Measurements from ENCODE around the gene DTD2.

DTD2 gene

GRCh38 chr14:31401369-31401932 is 55.9 kb downstream of the DTD2 start:
- H3K27me3 ChIP-seq (ENCODE audit: insufficient read depth, low read length) = no peaks in the 10 kb centered on the region
- H3K14ac ChIP-seq (ENCODE audit: low read length) = no peak overlapping the region
- no peaks in the 10 kb centered on the region for H3K9me3 ChIP-seq (ENCODE audit: insufficient read depth, low read depth, low read length)
- H4K91ac ChIP-seq (ENCODE audit: low read depth, low read length) = no peak overlapping the region
- H2BK5ac ChIP-seq (ENCODE audit: low read depth, low read length, poor library complexity) = no peak overlapping the region
- H2AK5ac ChIP-seq (ENCODE audit: low read length) = no peak overlapping the region
- H2BK120ac ChIP-seq (ENCODE audit: insufficient read depth, low read length, poor library complexity) = no peak overlapping the region
- H3K18ac ChIP-seq (ENCODE audit: low read length) = no peak overlapping the region
- no peaks in the 10 kb centered on the region for H3K4me1 ChIP-seq (ENCODE audit: control insufficient read depth in 1 of 2, insufficient read depth in 2 of 2, low read length in 2 of 2)
- H3K27ac ChIP-seq (ENCODE audit: low read depth, low read length) = no peak overlapping the region
- H2AFZ ChIP-seq (ENCODE audit: insufficient read depth, low read length, poor library complexity) = no peak overlapping the region
- WGBS (ENCODE audit: extremely low coverage, insufficient coverage, insufficient read length) = no CpG with 5 or more reads among the region's 3 CpGs
- H3K79me2 ChIP-seq (ENCODE audit: control insufficient read depth, insufficient read depth, low read length, poor library complexity) = peaks cover 2% of the 10 kb centered on the region
- no peak for DNase-seq
- no peak overlapping the region for H4K12ac ChIP-seq (ENCODE audit: low read depth, low read length)
- H3K36me3 ChIP-seq (ENCODE audit: control insufficient read depth in 1 of 2, insufficient read depth in 2 of 2, low read length in 2 of 2) = peaks cover 3 to 8% of the 10 kb centered on the region in 2 experiments
- no peaks in the 10 kb centered on the region for H3K79me1 ChIP-seq (ENCODE audit: low read length)
- H3K4me3 ChIP-seq (ENCODE audit: low read depth, low read length) = no peak overlapping the region
- H3K4me2 ChIP-seq (ENCODE audit: low read length) = no peak overlapping the region
- H3K4ac ChIP-seq (ENCODE audit: low read depth, low read length) = no peak overlapping the region
- no peak overlapping the region for H3K23ac ChIP-seq (ENCODE audit: low read length)
- no peak overlapping the region for H4K8ac ChIP-seq (ENCODE audit: low read depth, low read length)
- no peak overlapping the region for H2BK12ac ChIP-seq (ENCODE audit: low read length)
- no peak overlapping the region for H3K9ac ChIP-seq (ENCODE audit: low read length)

GRCh38 chr14:31400031-31400638 is 57.2 kb downstream of the DTD2 start:
- Histone ChIP-seq H4K8ac (ENCODE audit: low read depth, low read length) (no peak overlapping the region), H3K4ac (ENCODE audit: low read depth, low read length) (no peak overlapping the region), H3K4me1 (ENCODE audit: control insufficient read depth in 1 of 2, insufficient read depth in 2 of 2, low read length in 2 of 2) (no peaks in the 10 kb centered on the region), H2BK12ac (ENCODE audit: low read length) (no peak overlapping the region), H3K36me3 (ENCODE audit: control insufficient read depth in 1 of 2, insufficient read depth in 2 of 2, low read length in 2 of 2) (peaks cover 7% of the 10 kb centered on the region in 2 experiments), H3K79me1 (ENCODE audit: low read length) (no peaks in the 10 kb centered on the region), H4K12ac (ENCODE audit: low read depth, low read length) (no peak overlapping the region), H2BK5ac (ENCODE audit: low read depth, low read length, poor library complexity) (no peak overlapping the region), H3K4me3 (ENCODE audit: low read depth, low read length) (no peak overlapping the region), H3K9me3 (ENCODE audit: insufficient read depth, low read depth, low read length) (peaks cover 2% of the 10 kb centered on the region), H2BK120ac (ENCODE audit: insufficient read depth, low read length, poor library complexity) (no peak overlapping the region), H3K4me2 (ENCODE audit: low read length) (no peak overlapping the region), H3K79me2 (ENCODE audit: control insufficient read depth, insufficient read depth, low read length, poor library complexity) (peaks cover under 1% of the 10 kb centered on the region), H4K91ac (ENCODE audit: low read depth, low read length) (no peak overlapping the region), H2AFZ (ENCODE audit: insufficient read depth, low read length, poor library complexity) (no peak overlapping the region), H3K27me3 (ENCODE audit: insufficient read depth, low read length) (no peaks in the 10 kb centered on the region), H3K27ac (ENCODE audit: low read depth, low read length) (no peak overlapping the region), H3K14ac (ENCODE audit: low read length) (no peak overlapping the region), H3K18ac (ENCODE audit: low read length) (no peak overlapping the region), H2AK5ac (ENCODE audit: low read length) (no peak overlapping the region), H3K23ac (ENCODE audit: low read length) (no peak overlapping the region), H3K9ac (ENCODE audit: low read length) (no peak overlapping the region)
- no CpG with 5 or more reads among the region's 5 CpGs for WGBS (ENCODE audit: extremely low coverage, insufficient coverage, insufficient read length)
- no peak for DNase-seq

Data from trophoblast cell (in vitro differentiated cells and primary cell).